OCI-LY1 (cell line): ENCODE data around the gene CELF4.

ENCODE experiments used
- CTCF ChIP-seq: fragments of 200-600 bp; sonication (generic), shearing (Covaris generic); IDR thresholded peaks from 2 replicates; pipeline ENCODE4 v1.5.1; 2017; ENCODE audit warnings: mild to moderate bottlenecking, antibody characterized with exemption, low read length, moderate library complexity, mixed read lengths
- EZH2 ChIP-seq: fragments of 200-600 bp; sonication (generic), shearing (Covaris generic); IDR thresholded peaks from 2 replicates; pipeline ENCODE4 v1.8.0; 2017; ENCODE audit warnings: borderline replicate concordance, mixed run types, mild to moderate bottlenecking, antibody characterized with exemption, low read length, moderate library complexity, mixed read lengths

GRCh38 chr18:37487400-37487867 lies 78.2 kb downstream of the CELF4 start:
- TF ChIP-seq CTCF (no peak), EZH2 (no peak)
